ENCODE results near the gene UGT1A10.

GRCh38 chr2:233650981-233651380, 14.7 kb downstream of the UGT1A10 start:
- TF ChIP-seq, protein P1, sequence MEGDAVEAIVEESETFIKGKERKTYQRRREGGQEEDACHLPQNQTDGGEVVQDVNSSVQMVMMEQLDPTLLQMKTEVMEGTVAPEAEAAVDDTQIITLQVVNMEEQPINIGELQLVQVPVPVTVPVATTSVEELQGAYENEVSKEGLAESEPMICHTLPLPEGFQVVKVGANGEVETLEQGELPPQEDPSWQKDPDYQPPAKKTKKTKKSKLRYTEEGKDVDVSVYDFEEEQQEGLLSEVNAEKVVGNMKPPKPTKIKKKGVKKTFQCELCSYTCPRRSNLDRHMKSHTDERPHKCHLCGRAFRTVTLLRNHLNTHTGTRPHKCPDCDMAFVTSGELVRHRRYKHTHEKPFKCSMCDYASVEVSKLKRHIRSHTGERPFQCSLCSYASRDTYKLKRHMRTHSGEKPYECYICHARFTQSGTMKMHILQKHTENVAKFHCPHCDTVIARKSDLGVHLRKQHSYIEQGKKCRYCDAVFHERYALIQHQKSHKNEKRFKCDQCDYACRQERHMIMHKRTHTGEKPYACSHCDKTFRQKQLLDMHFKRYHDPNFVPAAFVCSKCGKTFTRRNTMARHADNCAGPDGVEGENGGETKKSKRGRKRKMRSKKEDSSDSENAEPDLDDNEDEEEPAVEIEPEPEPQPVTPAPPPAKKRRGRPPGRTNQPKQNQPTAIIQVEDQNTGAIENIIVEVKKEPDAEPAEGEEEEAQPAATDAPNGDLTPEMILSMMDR (IDR thresholded peaks at IDR 0.05) = no peak
- no peak for TF ChIP-seq ZFX (IDR thresholded peaks at IDR 0.05; ENCODE audit: borderline replicate concordance)
